Activated CD8-positive, alpha-beta T cell treated with anti-CD3 and anti-CD28 coated beads for 36 hours (primary cell): ENCODE measurements around the gene CCDC70. TPM values are rescaled to one million over a fixed set of nuclear protein-coding genes. Genes with fewer than 3 reads are reported as not detected.

ENCODE experiments used
- ATAC-seq: fragments of 200-7000 bp; cut with Tn5 transposase; one replicate; pipeline ENCODE4 v1.10.0; 2021; ENCODE audit warnings: mild to moderate bottlenecking, moderate library complexity
- CTCF ChIA-PET: fragments of 350-600 bp; sonication (Branson Sonifier 250); formaldehyde crosslinking; loops from one replicate; lab custom pipeline; 2021; ENCODE audit warnings: antibody characterized with exemption; lab: Charles Lee
- POLR2A ChIA-PET: fragments of 350-600 bp; sonication (Branson Sonifier 250); formaldehyde crosslinking; loops from one replicate; lab custom pipeline; 2021; ENCODE audit warnings: antibody characterized with exemption; lab: Charles Lee
- DNase-seq: peaks from one replicate; pipeline ENCODE4 v3.0.0-alpha.2; 2020
- H3K27ac Mint-ChIP-seq: one replicate; pipeline ENCODE4 v1.8.0; 2021; ENCODE audit warnings: mild to moderate bottlenecking, mixed read lengths
- H3K27me3 Mint-ChIP-seq: one replicate; pipeline ENCODE4 v1.8.0; 2021; ENCODE audit warnings: mixed read lengths
- H3K36me3 Mint-ChIP-seq: one replicate; pipeline ENCODE4 v1.8.0; 2021; ENCODE audit warnings: low read depth, mixed read lengths
- H3K4me1 Mint-ChIP-seq: one replicate; pipeline ENCODE4 v1.8.0; 2021; ENCODE audit warnings: low read depth, mixed read lengths
- H3K4me3 Mint-ChIP-seq: one replicate; pipeline ENCODE4 v1.8.0; 2021; ENCODE audit warnings: mild to moderate bottlenecking, moderate library complexity, mixed read lengths
- H3K9me3 Mint-ChIP-seq: one replicate; pipeline ENCODE4 v1.8.0; 2021; ENCODE audit warnings: mixed read lengths
- intact Hi-C: fragments of 100-400 bp; cut with micrococcal nuclease; formaldehyde crosslinking; loops from one replicate; pipeline ENCODE4 v1.10.0; 2022
- total RNA-seq, 2 experiments: library from RNA; stranded (reverse); gene quantifications; one replicate each; pipeline ENCODE4 v1.2.3, GENCODE V29; 2021
- TF ChIP-seq, protein P1 (sequence below): fragments of 200-600 bp; IDR thresholded peaks from one replicate; pipeline ENCODE4 v1.8.0; 2022; ENCODE audit warnings: antibody characterized with exemption, mild to moderate bottlenecking

CCDC70 gene
- total RNA-seq, 2 experiments from 2014 or later = 0.45 to 0.72 TPM

DNA sequence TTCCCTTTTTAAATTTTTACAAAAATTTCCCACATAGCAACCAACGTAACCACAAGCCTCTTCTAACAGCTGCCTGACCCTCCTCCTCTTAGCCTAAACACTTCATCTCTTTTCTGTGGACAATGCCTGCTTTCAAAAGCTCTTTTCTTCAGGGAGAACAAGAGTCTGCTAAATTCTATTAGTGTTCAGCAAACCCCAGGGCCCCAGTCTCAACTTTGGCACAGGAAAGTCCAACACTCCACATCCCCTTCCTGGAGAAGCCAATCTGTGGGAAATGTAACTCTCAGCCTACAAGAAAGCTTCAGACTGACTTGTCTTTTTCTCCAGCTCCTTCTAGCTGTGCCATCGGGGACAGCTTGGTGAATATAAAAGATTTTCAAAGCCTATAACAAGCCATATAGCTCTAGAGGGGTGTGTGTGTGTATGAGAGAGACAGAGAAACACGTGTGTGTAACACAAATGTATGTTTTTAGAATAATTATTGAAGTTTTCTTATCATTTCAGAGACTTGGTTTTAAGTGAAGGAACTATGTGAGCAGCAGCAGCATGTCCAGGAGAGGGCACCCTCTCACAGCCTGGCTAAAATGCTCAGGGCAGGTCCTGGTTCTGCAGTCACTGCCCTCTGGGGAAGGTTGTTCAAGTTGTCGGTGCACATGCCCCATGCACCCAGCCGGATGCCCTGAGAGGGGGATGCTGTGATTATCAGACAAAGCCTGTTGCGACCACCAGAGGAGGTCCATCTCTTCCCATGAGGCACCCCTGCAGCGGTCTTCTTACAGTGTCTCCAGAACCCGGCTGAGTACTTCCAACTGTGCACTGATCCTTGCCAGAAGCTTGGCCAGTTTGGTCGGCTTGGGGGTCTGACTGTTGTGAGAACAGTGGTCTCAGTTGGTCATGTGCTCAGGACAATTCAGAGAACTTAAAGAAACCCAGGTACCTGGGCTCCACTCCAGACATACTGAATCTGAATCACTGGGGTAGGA is 34.4 kb downstream of the CCDC70 start:
- CTCF ChIA-PET = interaction anchor here (0.8 to 3.1 kb wide), 14 partner anchors 13 to 308 kb away, joined by 3 to 15 read pairs (median 4); no protein-coding TSS in a partner anchor
- POLR2A ChIA-PET = interaction anchor here (0.6 kb wide), 1 partner anchor 18 kb away, joined by 3 read pairs; no protein-coding TSS in a partner anchor
- H3K36me3 Mint-ChIP-seq = no peaks in the 10 kb centered on the region

DNA sequence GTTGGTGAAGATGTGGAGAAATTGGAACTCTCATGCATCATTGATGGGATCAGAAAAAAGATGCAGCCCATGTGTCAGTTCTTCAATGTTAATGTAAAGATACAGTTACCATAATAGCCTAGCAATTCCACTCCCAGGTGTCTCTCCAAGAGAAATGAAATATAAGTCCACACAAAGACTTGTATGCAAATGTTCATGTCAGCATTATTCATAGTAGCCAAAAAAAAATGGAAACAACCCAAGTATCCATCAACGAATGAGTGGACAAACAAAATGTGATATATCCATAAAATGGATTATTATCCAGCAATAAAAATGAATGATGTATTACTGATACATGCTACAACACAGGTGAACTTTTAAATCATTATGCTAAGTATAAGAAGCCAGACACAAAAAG is 38.7 kb downstream of the CCDC70 start:
- no peaks in the 10 kb centered on the region for H3K36me3 Mint-ChIP-seq
- ATAC-seq (no peak), DNase-seq (no peak)
- CTCF ChIA-PET = no interaction called here
- H3K4me3 Mint-ChIP-seq = no peak overlapping the region
- H3K4me1 Mint-ChIP-seq = peaks cover 5% of the 10 kb centered on the region
- H3K9me3 Mint-ChIP-seq = no peaks in the 10 kb centered on the region
- intact Hi-C loops = no loop called here
- peaks cover 1% of the 10 kb centered on the region for H3K27me3 Mint-ChIP-seq
- no peak overlapping the region for H3K27ac Mint-ChIP-seq
- POLR2A ChIA-PET = no interaction called here
- TF ChIP-seq, protein P1, sequence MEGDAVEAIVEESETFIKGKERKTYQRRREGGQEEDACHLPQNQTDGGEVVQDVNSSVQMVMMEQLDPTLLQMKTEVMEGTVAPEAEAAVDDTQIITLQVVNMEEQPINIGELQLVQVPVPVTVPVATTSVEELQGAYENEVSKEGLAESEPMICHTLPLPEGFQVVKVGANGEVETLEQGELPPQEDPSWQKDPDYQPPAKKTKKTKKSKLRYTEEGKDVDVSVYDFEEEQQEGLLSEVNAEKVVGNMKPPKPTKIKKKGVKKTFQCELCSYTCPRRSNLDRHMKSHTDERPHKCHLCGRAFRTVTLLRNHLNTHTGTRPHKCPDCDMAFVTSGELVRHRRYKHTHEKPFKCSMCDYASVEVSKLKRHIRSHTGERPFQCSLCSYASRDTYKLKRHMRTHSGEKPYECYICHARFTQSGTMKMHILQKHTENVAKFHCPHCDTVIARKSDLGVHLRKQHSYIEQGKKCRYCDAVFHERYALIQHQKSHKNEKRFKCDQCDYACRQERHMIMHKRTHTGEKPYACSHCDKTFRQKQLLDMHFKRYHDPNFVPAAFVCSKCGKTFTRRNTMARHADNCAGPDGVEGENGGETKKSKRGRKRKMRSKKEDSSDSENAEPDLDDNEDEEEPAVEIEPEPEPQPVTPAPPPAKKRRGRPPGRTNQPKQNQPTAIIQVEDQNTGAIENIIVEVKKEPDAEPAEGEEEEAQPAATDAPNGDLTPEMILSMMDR = no peak

More for the DNA sequence above, 34.4 kb downstream of the CCDC70 start:
- no peaks in the 10 kb centered on the region for H3K27me3 Mint-ChIP-seq
- H3K4me3 Mint-ChIP-seq = no peak overlapping the region
- intact Hi-C loops = loop anchor here (5.0 kb wide), 1 partner anchor 231 kb away; the partner anchor contains the start of gene NEK5
- H3K9me3 Mint-ChIP-seq = no peaks in the 10 kb centered on the region
- ATAC-seq = peak; percentile 67
- no peaks in the 10 kb centered on the region for H3K4me1 Mint-ChIP-seq
- peak; percentile 64 for DNase-seq
- no peak overlapping the region for H3K27ac Mint-ChIP-seq
- TF ChIP-seq, protein P1 = peak; percentile 59

DNA sequence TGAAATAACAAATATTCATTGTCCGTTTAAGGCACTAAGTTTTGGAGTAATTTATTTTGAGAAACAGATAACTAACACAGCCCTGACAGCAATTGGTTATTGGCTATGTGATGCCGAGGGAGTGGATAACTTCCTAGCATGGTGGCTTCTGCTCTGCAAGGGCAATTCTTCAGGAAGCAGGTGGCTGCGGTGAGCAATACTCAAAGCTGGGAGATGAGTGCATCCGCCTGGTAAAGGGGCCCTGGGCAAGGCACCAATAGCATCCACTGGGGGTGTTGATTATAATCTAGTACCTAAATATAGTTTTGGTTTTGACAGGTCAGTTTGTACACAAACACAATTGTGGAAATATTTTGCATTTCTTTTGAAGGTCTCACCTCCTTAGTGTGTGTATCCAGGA is 41.0 kb downstream of the CCDC70 start:
- intact Hi-C loops = no loop called here
- DNase-seq (peak; percentile 24), ATAC-seq (peak; percentile 42)
- Mint-ChIP-seq H3K36me3 (no peaks in the 10 kb centered on the region), H3K4me3 (no peak overlapping the region), H3K9me3 (no peaks in the 10 kb centered on the region), H3K27ac (no peak overlapping the region), H3K27me3 (peaks cover 1% of the 10 kb centered on the region), H3K4me1 (peaks cover 5% of the 10 kb centered on the region)
- ChIA-PET POLR2A (no interaction called here), CTCF (no interaction called here)
- TF ChIP-seq, protein P1 = no peak

DNA sequence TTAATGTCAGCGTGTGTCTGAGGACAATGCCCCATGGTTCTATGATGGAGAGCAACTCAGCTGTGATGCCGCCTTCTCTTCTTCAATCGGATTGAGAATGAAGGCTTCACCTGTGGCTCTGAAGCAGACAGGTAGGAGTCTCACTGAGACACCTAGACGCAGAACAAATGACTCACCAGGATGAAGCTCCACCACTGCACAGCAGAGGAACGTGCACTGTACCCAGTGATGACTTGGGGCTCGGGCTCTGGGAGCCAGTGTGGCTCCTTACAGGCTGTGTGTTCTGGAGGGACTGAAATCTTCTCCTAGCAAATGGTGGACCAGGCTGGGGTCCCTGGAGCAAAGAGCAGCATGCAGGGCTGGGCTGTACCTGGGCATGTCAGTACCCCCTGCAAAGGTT is 44.0 kb downstream of the CCDC70 start:
- no peak overlapping the region for H3K27ac Mint-ChIP-seq
- H3K36me3 Mint-ChIP-seq = no peaks in the 10 kb centered on the region
- H3K4me1 Mint-ChIP-seq = peaks cover 21% of the 10 kb centered on the region
- H3K4me3 Mint-ChIP-seq = no peak overlapping the region
- no peak for DNase-seq
- POLR2A ChIA-PET = no interaction called here
- H3K27me3 Mint-ChIP-seq = peaks cover 1% of the 10 kb centered on the region
- H3K9me3 Mint-ChIP-seq = no peaks in the 10 kb centered on the region
- CTCF ChIA-PET = no interaction called here
- TF ChIP-seq, protein P1 = no peak
- intact Hi-C loops = no loop called here
- ATAC-seq = no peak

DNA sequence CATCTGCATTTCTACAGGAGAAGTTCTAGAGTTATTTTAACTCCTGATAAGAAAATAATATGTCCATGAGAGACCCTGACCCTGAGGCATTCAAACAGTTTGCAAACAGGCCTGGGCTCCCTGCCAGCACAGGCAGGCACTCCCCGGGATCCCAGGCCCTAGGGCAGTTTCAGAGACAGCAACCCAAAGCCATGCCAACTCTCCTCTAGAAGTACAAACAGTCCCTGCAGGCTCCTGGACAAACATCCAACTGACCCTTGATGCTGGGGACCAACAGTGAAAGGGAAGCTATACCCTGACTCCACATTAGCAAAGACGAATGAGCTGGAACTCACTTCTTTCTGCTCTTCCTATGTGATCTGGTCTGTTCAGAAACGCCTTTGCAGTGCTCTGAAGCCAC is 44.8 kb downstream of the CCDC70 start:
- Mint-ChIP-seq H3K27me3 (peaks cover 1% of the 10 kb centered on the region), H3K9me3 (no peaks in the 10 kb centered on the region), H3K36me3 (no peaks in the 10 kb centered on the region), H3K4me1 (peaks cover 21% of the 10 kb centered on the region), H3K4me3 (no peak overlapping the region), H3K27ac (no peak overlapping the region)
- ATAC-seq = no peak
- TF ChIP-seq, protein P1 = no peak
- intact Hi-C loops = no loop called here
- POLR2A ChIA-PET = no interaction called here
- no peak for DNase-seq
- CTCF ChIA-PET = no interaction called here
